Gastrocnemius medialis (tissue), 4 donors: ENCODE results near the gene UFC1.

Experiments
- CTCF ChIP-seq, 5 experiments: fragments of 450-650 bp in 3 of 5; fragments of 200-600 bp in 2 of 5; sonication (generic) in 2 of 5; IDR thresholded peaks in 4 of 5; conservative IDR thresholded peaks in 1 of 5; 1 replicate in 4 of 5; 2 replicates in 1 of 5; pipeline ENCODE4 v1.5.1; 2016 to 2019; ENCODE audit warnings: antibody characterized with exemption in 5 of 5, mild to moderate bottlenecking in 3 of 5, moderate library complexity in 3 of 5
- POLR2A ChIP-seq, 2 donors: fragments of 450-650 bp; IDR thresholded peaks; one replicate each; pipeline ENCODE4 v1.6.1; 2017; ENCODE audit warnings: antibody characterized with exemption in 2 of 2, mild to moderate bottlenecking in 2 of 2, moderate library complexity in 2 of 2

- TF ChIP-seq CTCF (IDR thresholded peaks at IDR 0.05 in 4 of 5, conservative IDR thresholded peaks at IDR 0.05 in 1 of 5) = no peak
- TF ChIP-seq POLR2A (IDR thresholded peaks at IDR 0.05) = no peak
Measured at GRCh38 chr1:161159913-161160243, 6.1 kb downstream of the UFC1 start.
